ENCODE measurements around the gene XPA.

DNA sequence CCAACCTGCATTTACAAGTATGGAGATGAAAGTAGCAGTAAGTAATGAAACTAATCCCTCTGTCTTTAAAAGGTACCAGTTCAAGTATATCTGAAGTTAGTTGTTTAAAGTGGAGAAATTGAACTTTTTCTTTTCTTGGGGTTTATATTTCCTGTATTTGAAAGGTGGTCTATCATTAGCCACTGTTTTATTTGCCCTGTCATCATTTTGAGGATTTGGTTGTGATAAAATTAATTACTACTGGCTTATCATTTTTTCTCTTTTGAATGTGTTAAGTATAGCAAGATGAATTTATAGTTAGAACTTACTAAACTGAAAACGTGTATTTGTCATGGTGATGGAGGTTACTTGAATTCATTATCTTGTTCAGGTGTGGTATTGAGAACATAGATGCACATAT lies 38.4 kb downstream of the XPA start:
- TF ChIP-seq CTCF (IDR thresholded peaks at IDR 0.05 in 8 of 11, conservative IDR thresholded peaks at IDR 0.05 in 3 of 11) (no peak), POLR2A (IDR thresholded peaks at IDR 0.05) (no peak)

All from spleen (tissue), 7 donors.